ENCODE results near the gene CLCN5.

- TF ChIP-seq POLR2A (IDR thresholded peaks at IDR 0.05; ENCODE audit: low read depth, low read length) = no peak
- no peak for TF ChIP-seq PBX3 (IDR thresholded peaks at IDR 0.05; ENCODE audit: insufficient replicate concordance, low read depth, low read length)
- TF ChIP-seq EZH2 (IDR thresholded peaks at IDR 0.05; ENCODE audit: borderline replicate concordance, control insufficient read depth, low read depth, low read length) = no peak
- TF ChIP-seq DPF2 (IDR thresholded peaks at IDR 0.05) = no peak
- TF ChIP-seq RBBP5 (conservative IDR thresholded peaks at IDR 0.05) = no peak
- TF ChIP-seq ATF7 (IDR thresholded peaks at IDR 0.05; ENCODE audit: low read depth) = no peak
- TF ChIP-seq EP300 (IDR thresholded peaks at IDR 0.05; ENCODE audit: borderline replicate concordance in 1 of 2, control insufficient read depth in 1 of 2, low read depth in 2 of 2, low read length in 2 of 2) = no peak
- TF ChIP-seq CTCF (IDR thresholded peaks at IDR 0.05 in 2 of 3, conservative IDR thresholded peaks at IDR 0.05 in 1 of 3; ENCODE audit: control insufficient read depth in 2 of 3, extremely low read depth in 1 of 3, insufficient read depth in 1 of 3, low read depth in 3 of 3, low read length in 3 of 3) = no peak
- no peak for TF ChIP-seq ZBED1 (IDR thresholded peaks at IDR 0.05; ENCODE audit: borderline replicate concordance)
- no peak for TF ChIP-seq EGR1 (IDR thresholded peaks at IDR 0.05; ENCODE audit: borderline replicate concordance in 1 of 2, low read depth in 2 of 2, low read length in 2 of 2)
Observed at GRCh38 chrX:49993661-49994060, 71.3 kb downstream of the CLCN5 start.
